Suppressor macrophage treated with lipopolysaccharide for 4 hours (primary cell): ENCODE data around the gene SLC13A4.
"Not testable (repeated sequence)": the region's sequence is repeated elsewhere in the genome, so short reads cannot be mapped to it uniquely, and the experiment has no call there.

Experiments
- DNase-seq: peaks from one replicate; pipeline ENCODE4 v3.0.0-alpha.2; 2020

SLC13A4 gene

GRCh38 chr7:135716677-135717238 lies 11.2 kb downstream of the SLC13A4 start:
- no peak for DNase-seq

DNA sequence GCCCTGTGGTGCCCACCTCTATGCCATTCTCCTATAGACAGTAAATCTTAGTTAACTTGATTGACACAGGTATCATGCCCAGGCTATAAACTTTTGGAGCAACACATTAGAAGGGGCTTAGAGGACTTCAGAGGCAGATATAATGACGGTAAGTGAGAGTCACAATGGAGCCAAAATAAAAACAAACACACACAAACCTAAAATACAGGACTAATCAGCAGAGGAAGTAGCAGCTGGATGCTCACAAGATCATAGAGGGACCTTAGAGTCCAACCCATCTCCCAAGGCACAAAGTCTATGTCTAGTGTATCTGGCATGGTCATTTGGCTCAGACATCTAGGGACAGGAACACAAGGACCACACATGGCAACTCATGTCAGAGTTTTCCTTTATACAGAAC lies 12.3 kb downstream of the SLC13A4 start:
- DNase-seq, result no peak

DNA sequence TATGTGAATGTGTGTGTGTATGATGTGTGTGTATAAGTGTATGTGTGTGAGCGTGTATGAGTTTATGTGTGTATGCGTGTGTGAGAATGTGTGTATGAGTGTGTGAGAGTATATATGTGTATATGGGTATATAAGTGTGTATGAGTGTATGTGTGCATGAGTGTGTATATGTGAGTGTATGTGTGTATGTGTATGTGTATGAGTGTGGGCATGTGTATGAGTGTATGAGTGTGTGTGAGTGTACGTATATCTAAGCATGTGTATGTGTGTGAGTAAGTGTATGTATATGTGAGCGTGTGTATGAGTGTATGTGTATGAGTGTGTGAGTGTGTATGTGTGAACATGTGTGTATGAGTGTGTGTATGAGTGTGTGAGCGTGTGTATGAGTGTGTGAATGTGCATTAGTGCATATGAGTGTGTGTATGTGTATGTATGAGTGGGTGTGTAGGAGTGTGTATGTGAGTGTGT lies 12.9 kb downstream of the SLC13A4 start:
- no peak for DNase-seq

- no peak for DNase-seq
Measured at GRCh38 chr7:135714534-135715009, 13.4 kb downstream of the SLC13A4 start.

DNA sequence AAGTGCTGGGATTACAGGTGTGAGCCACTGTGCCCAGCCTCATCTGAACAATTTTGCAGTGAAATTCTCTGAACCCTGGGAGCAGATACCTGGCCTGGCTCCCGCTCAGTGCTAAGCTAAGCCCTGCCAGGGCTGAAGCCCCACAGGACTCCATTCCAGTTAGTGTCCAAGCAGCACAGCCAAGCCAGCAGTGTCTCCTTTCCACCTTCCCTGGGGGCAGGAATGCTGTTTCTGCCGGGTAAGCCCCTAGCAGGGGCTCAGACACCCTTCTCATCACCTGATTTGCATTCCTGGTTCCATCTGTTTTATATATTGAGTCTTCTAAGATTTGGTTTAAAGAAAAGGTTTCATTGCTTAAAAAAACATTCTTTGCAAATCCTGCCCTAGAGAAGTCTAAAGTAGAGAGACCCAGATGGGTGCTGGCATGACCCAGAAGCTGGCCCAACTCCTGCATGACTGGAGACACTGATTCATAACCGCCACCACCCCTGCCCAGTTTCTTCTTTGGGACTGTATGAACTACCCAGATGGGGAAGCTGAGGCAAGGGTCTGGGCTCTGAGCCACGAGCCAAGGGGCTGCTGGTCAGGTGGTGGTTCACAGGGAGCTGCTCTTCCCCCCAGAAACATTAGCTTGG lies 14.0 kb downstream of the SLC13A4 start:
- DNase-seq, result no peak

DNA sequence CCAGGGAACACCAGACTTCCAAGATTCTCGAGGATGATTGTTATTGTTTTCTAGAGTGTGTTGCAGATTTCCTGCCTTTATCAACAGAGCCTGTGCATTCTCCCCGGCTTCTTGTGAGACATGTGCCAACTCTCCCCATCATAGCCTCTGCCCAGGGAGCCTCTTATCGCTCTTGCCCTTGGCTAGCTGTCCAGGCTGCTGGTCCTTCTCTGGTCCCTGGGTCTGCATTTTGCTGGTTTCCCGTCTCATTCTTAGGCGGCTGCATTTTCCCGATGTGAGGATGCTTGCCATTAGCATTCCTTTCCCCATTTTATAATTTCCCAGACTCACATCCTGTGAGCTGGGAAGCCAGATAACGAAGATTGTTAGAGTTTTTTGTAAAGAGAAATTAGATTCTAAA lies 15.2 kb downstream of the SLC13A4 start:
- DNase-seq, result no peak

- no peak for DNase-seq
Measured at GRCh38 chr7:135712182-135712782, 15.7 kb downstream of the SLC13A4 start.

DNA sequence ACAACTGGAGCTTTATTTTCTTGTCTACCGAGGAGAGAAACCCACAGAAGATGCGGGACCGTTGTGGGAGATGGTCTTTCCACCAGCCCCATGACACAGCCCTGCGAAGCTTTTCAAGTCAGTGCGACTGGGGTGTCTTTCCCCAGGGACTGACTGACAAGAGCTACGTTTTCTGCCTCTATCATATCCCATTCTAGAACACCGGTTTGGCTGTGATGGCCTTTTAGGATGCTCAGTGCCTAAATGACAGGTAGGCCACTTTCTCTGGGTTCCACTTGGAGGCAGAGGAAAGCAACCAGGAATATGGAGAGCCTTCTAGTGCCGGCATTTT lies 16.9 kb downstream of the SLC13A4 start:
- DNase-seq, result no peak

DNA sequence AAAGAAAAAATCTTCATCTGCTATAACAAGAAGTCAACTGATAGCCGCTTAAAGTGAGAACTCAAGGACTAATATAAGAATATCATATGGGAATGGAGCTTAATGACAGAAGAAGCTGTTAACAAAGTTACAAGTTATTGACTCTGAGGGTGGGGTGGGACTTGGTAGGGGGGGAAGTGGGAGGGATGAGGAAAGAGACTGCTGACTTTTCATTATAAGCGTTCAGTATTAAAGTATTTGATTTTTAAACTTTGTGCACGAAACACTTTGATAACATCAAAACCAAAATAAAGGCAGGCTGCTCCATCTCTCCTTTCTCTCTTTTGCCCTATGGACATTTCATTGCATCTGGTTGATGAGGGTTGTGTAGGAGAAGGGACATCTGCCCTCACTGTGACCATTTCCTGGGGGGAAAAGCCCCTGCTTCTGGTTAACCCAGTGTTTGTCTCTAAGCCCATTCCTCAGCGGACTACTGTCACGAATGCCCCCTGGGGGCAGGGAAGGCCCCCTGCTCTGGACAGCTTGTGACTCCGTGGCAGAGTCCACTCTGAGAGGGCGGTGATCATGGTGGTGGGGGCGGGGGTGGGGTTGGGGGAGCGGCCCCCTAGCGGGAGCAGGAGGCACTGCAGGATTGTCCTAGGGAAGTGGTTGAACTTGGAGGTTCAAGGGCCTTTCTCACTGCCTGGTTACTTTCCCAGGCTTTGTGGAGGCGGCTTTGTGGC lies 17.4 kb downstream of the SLC13A4 start:
- DNase-seq, result peak; percentile 37

GRCh38 chr7:135709508-135709907 lies 18.5 kb downstream of the SLC13A4 start:
- DNase-seq, result no peak

- no peak for DNase-seq
Measured at GRCh38 chr7:135708041-135708440, 19.9 kb downstream of the SLC13A4 start.

- DNase-seq, result no peak
Measured at GRCh38 chr7:135707570-135707966, 20.4 kb downstream of the SLC13A4 start.

DNA sequence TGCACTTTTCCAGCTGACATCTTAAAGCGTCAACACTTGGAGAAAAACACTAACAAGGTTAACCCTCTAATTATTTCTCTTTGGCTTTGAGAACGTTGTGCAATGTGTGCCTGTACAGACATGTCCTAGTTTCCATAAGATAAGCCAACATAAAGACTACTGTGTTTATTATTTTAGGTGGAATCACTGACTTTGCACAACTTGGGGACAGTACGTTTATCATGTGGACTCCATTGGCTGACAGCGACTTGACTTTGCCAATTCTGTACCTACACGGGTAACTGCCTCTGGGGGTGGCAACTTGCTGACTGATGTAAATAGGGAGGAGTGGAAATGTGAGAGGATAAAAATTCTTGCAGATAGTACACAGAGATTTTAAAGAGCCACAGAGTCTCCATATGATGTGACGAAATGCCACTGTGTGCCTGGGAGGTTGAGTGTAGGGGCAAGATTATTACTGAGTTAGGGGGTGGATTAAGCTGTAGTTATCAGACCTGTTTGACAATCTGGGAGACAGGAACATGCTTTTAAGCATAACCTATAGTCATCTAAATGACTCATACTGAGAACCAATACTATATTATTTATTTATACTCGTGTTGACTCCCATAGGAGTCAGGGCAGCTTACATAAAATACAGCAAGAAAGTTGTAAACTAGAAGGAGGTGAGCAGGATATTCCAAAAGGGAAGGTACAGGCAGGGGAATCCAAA lies 21.0 kb downstream of the SLC13A4 start:
- DNase-seq, result no peak

DNA sequence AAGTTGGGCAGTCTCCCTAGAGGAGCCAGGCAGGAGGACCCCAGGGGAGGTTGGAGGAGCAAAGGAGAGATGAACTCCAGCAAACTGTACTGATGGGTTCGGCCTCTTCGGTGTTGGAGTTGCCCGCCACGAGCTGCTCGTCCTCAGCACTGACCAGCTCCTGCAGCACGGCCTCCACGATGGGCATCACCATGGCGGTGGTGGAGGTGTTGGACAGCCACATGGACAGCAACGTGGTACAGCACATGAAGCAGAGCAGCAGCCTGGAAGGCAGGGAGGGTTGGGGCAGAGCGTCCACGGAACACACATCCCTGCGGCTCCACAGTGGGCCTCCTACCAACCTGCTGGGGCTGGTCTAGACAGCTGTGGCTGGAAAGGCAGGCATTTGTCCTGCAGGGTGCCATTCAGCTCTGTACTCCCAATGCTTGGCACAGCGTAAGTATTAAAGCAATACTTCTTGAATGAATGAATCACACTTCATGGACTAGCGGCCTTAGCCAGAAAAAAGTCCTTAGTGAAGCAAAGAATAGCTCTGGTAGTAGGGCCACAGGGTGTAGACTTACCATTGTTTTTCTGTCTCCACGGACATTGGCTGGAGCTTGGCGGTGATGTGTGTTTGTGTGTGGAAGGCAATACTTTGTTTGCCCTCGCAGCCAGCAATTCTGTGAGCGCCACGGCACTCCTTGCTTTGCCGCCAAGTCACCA lies 21.8 kb downstream of the SLC13A4 start:
- DNase-seq, result no peak

DNA sequence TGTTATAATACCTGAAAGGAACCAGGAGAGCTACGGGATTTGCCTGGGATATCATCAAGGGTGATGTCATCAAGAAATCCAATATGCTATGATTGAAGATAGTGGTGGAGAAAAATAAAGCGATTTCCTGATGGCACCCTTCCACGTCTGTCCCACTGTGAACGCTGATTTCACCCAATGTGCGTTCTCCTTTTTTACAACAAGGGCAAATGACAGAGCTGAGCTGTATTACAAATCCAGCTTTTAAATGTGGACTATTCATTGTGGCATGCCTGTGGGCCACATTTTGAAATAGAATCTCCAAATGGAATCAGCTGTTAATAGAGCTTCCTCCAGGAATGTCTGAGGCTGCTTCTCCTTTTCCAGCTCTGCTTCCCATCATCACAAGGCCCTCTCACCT lies 23.3 kb downstream of the SLC13A4 start:
- DNase-seq, result no peak

DNA sequence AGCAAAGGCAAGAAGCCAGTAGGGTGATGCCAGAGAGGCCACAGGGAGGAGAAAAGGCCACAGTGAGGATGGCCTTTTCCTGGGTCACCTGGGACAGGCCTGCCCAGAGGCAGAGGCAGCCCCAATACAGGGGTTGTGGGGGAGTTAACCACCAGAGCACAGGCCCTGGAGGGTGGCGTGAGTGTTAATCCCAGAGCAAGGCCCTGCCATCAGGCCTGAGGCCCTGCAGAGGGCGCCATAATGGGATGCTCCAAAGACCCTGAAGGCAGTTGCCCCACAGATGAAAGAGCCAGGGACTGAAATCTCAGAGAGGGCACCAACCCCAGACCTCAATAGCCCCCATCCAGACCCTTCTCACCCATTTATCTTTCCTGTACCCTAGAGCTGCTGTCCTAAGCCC lies 23.9 kb downstream of the SLC13A4 start:
- no peak for DNase-seq

- no peak for DNase-seq
Measured at GRCh38 chr7:135697276-135698049, 30.5 kb downstream of the SLC13A4 start.

- no peak for DNase-seq
Measured at GRCh38 chr7:135693558-135693957, 34.4 kb downstream of the SLC13A4 start.

DNA sequence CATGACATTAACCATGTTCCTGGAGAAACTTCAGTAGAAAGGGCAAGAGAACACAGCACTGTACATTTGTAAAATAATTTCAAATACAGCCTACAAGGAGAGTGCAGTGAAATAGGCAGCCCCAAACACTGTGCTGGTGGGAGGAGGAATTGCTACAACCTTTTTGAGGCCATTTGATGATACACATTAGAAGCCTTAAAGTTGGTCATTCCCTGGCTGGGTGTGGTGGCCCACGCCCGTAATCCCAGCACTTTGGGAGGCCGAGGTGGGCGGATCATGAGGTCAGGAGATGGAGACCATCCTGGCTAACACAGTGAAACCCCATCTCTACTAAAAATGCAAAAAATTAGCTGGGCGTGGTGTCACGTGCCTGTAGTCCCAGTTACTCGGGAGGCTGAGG lies 35.4 kb downstream of the SLC13A4 start:
- DNase-seq, result not testable (repeated sequence)

GRCh38 chr7:135692055-135692454 lies 35.9 kb downstream of the SLC13A4 start:
- no peak for DNase-seq

DNA sequence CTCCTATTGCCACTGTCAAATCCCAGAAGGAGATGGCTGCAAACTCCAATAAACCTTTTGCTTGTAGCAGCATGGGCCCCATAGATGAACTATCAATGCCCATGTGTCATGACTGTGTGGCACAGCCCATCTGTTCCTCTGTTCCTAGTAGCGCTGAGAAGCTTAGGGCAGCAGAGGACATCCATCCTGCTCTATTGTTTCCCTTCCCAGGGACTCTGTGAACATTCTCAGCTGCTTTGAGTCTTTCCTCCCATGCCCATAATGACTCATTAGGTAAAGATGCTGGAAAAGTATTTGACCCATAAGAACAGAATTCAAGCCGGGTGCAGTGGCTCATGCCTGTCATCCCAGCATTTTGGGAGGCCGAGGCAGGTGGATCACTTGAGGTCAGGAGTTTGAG lies 37.4 kb downstream of the SLC13A4 start:
- no peak for DNase-seq

- no peak for DNase-seq
Measured at GRCh38 chr7:135687466-135687865, 40.5 kb downstream of the SLC13A4 start.
